Measurements from ENCODE around the gene DXO.

Gene DXO

GRCh38 chr6:31948753-31949413 lies 23.1 kb downstream of the DXO start:
- DNase-seq (ENCODE audit: insufficient read length, low spot score) (no peak), FAIRE-seq (no peak)
- TF ChIP-seq POLR2AphosphoS5 (IDR thresholded peaks at IDR 0.05; ENCODE audit: low read depth, low read length): no peak
- no peak for TF ChIP-seq SPI1 (IDR thresholded peaks at IDR 0.05; ENCODE audit: low read depth, low read length)
- TF ChIP-seq TAF1 (IDR thresholded peaks at IDR 0.05; ENCODE audit: low read depth, low read length): no peak
- no peak for TF ChIP-seq PAX5 (IDR thresholded peaks at IDR 0.05; ENCODE audit: insufficient read depth, low read length, severe bottlenecking)
- TF ChIP-seq POLR2A (IDR thresholded peaks at IDR 0.05; ENCODE audit: low read depth, low read length): no peak
- TF ChIP-seq POU2F2 (IDR thresholded peaks at IDR 0.05; ENCODE audit: low read depth, low read length): no peak

GRCh38 chr6:31948306-31948705 lies 23.6 kb downstream of the DXO start:
- TF ChIP-seq SPI1 (IDR thresholded peaks at IDR 0.05; ENCODE audit: low read depth, low read length): no peak
- TF ChIP-seq POLR2AphosphoS5 (IDR thresholded peaks at IDR 0.05; ENCODE audit: low read depth, low read length): no peak
- no peak for TF ChIP-seq POU2F2 (IDR thresholded peaks at IDR 0.05; ENCODE audit: low read depth, low read length)
- no peak for TF ChIP-seq POLR2A (IDR thresholded peaks at IDR 0.05; ENCODE audit: low read depth, low read length)
- TF ChIP-seq TAF1 (IDR thresholded peaks at IDR 0.05; ENCODE audit: low read depth, low read length): no peak
- no peak for TF ChIP-seq PAX5 (IDR thresholded peaks at IDR 0.05; ENCODE audit: insufficient read depth, low read length, severe bottlenecking)
- FAIRE-seq (no peak), DNase-seq (ENCODE audit: insufficient read length, low spot score) (no peak)

GRCh38 chr6:31947864-31948263 lies 24.1 kb downstream of the DXO start:
- no peak for DNase-seq (ENCODE audit: insufficient read length, low spot score)
- TF ChIP-seq POLR2A (IDR thresholded peaks at IDR 0.05; ENCODE audit: low read depth, low read length) (no peak), PAX5 (IDR thresholded peaks at IDR 0.05; ENCODE audit: insufficient read depth, low read length, severe bottlenecking) (no peak), SPI1 (IDR thresholded peaks at IDR 0.05; ENCODE audit: low read depth, low read length) (no peak), POLR2AphosphoS5 (IDR thresholded peaks at IDR 0.05; ENCODE audit: low read depth, low read length) (no peak), POU2F2 (IDR thresholded peaks at IDR 0.05; ENCODE audit: low read depth, low read length) (no peak), TAF1 (IDR thresholded peaks at IDR 0.05; ENCODE audit: low read depth, low read length) (no peak)
- FAIRE-seq: no peak

- TF ChIP-seq PAX5 (IDR thresholded peaks at IDR 0.05; ENCODE audit: insufficient read depth, low read length, severe bottlenecking): no peak
- TF ChIP-seq TAF1 (IDR thresholded peaks at IDR 0.05; ENCODE audit: low read depth, low read length): no peak
- TF ChIP-seq POLR2A (IDR thresholded peaks at IDR 0.05; ENCODE audit: low read depth, low read length): no peak
- TF ChIP-seq POU2F2 (IDR thresholded peaks at IDR 0.05; ENCODE audit: low read depth, low read length): no peak
- no peak for TF ChIP-seq SPI1 (IDR thresholded peaks at IDR 0.05; ENCODE audit: low read depth, low read length)
- TF ChIP-seq POLR2AphosphoS5 (IDR thresholded peaks at IDR 0.05; ENCODE audit: low read depth, low read length): no peak
- FAIRE-seq (no peak), DNase-seq (ENCODE audit: insufficient read length, low spot score) (no peak)
These were observed 24.8 kb downstream of the DXO start for GRCh38 chr6:31947070-31947675.

GRCh38 chr6:31946370-31946885 lies 25.5 kb downstream of the DXO start:
- DNase-seq (ENCODE audit: insufficient read length, low spot score) (no peak), FAIRE-seq (no peak)
- no peak for TF ChIP-seq SPI1 (IDR thresholded peaks at IDR 0.05; ENCODE audit: low read depth, low read length)
- no peak for TF ChIP-seq POLR2A (IDR thresholded peaks at IDR 0.05; ENCODE audit: low read depth, low read length)
- no peak for TF ChIP-seq PAX5 (IDR thresholded peaks at IDR 0.05; ENCODE audit: insufficient read depth, low read length, severe bottlenecking)
- TF ChIP-seq POLR2AphosphoS5 (IDR thresholded peaks at IDR 0.05; ENCODE audit: low read depth, low read length): no peak
- no peak for TF ChIP-seq TAF1 (IDR thresholded peaks at IDR 0.05; ENCODE audit: low read depth, low read length)
- no peak for TF ChIP-seq POU2F2 (IDR thresholded peaks at IDR 0.05; ENCODE audit: low read depth, low read length)

GRCh38 chr6:31945507-31946369 lies 26.2 kb downstream of the DXO start, which contains the start of gene CFB:
Gene CFB, plus strand, starts transcription at chr6:31946095. Its CDS starts 127 bp downstream, at chr6:31946222.
- FAIRE-seq: no peak
- TF ChIP-seq SPI1 (IDR thresholded peaks at IDR 0.05; ENCODE audit: low read depth, low read length) (no peak), POU2F2 (IDR thresholded peaks at IDR 0.05; ENCODE audit: low read depth, low read length) (no peak), TAF1 (IDR thresholded peaks at IDR 0.05; ENCODE audit: low read depth, low read length) (no peak), POLR2A (IDR thresholded peaks at IDR 0.05; ENCODE audit: low read depth, low read length) (no peak), PAX5 (IDR thresholded peaks at IDR 0.05; ENCODE audit: insufficient read depth, low read length, severe bottlenecking) (no peak), POLR2AphosphoS5 (IDR thresholded peaks at IDR 0.05; ENCODE audit: low read depth, low read length) (no peak)
- DNase-seq (ENCODE audit: insufficient read length, low spot score): no peak

- FAIRE-seq: no peak
- no peak for TF ChIP-seq POLR2AphosphoS5 (IDR thresholded peaks at IDR 0.05; ENCODE audit: low read depth, low read length)
- DNase-seq (ENCODE audit: insufficient read length, low spot score): no peak
These were observed 26.8 kb downstream of the DXO start for GRCh38 chr6:31945154-31945506.

- TF ChIP-seq SPI1 (IDR thresholded peaks at IDR 0.05; ENCODE audit: low read depth, low read length) (no peak), POLR2AphosphoS5 (IDR thresholded peaks at IDR 0.05; ENCODE audit: low read depth, low read length) (no peak), PAX5 (IDR thresholded peaks at IDR 0.05; ENCODE audit: insufficient read depth, low read length, severe bottlenecking) (no peak), POLR2A (IDR thresholded peaks at IDR 0.05; ENCODE audit: low read depth, low read length) (no peak), POU2F2 (IDR thresholded peaks at IDR 0.05; ENCODE audit: low read depth, low read length) (no peak), TAF1 (IDR thresholded peaks at IDR 0.05; ENCODE audit: low read depth, low read length) (no peak)
- FAIRE-seq (no peak), DNase-seq (ENCODE audit: insufficient read length, low spot score) (no peak)
These were observed 28.2 kb downstream of the DXO start for GRCh38 chr6:31943742-31944141.

- DNase-seq (ENCODE audit: insufficient read length, low spot score) (no peak), FAIRE-seq (no peak)
- TF ChIP-seq POLR2A (IDR thresholded peaks at IDR 0.05; ENCODE audit: low read depth, low read length) (no peak), SPI1 (IDR thresholded peaks at IDR 0.05; ENCODE audit: low read depth, low read length) (no peak), POLR2AphosphoS5 (IDR thresholded peaks at IDR 0.05; ENCODE audit: low read depth, low read length) (no peak), PAX5 (IDR thresholded peaks at IDR 0.05; ENCODE audit: insufficient read depth, low read length, severe bottlenecking) (no peak), TAF1 (IDR thresholded peaks at IDR 0.05; ENCODE audit: low read depth, low read length) (no peak), POU2F2 (IDR thresholded peaks at IDR 0.05; ENCODE audit: low read depth, low read length) (no peak)
These were observed 31.7 kb downstream of the DXO start for GRCh38 chr6:31940256-31940664.

All from GM12891 (cell line).